Amygdala (tissue), 56 donors: ENCODE data around the gene ALDH1A3.

ENCODE experiments used
- DNase-seq, 56 donors: peaks; one replicate each; lab custom pipeline; 2025; lab: John Stamatoyannopoulos, UW

ALDH1A3 gene

GRCh38 chr15:100923076-100923475 lies 43.4 kb downstream of the ALDH1A3 start:
- DNase-seq, result no peak

GRCh38 chr15:100923902-100924301 lies 44.3 kb downstream of the ALDH1A3 start:
- no peak for DNase-seq

GRCh38 chr15:100924436-100924835 lies 44.8 kb downstream of the ALDH1A3 start:
- DNase-seq, result no peak

GRCh38 chr15:100925480-100925879 lies 45.8 kb downstream of the ALDH1A3 start:
- no peak for DNase-seq

- DNase-seq, result no peak
Measured at GRCh38 chr15:100926258-100926657, 46.6 kb downstream of the ALDH1A3 start.

- no peak for DNase-seq
Measured at GRCh38 chr15:100926971-100927756, 47.5 kb downstream of the ALDH1A3 start.

- no peak for DNase-seq
Measured at GRCh38 chr15:100928632-100929280, 49.1 kb downstream of the ALDH1A3 start.

- no peak for DNase-seq
Measured at GRCh38 chr15:100929641-100930042, 50.0 kb downstream of the ALDH1A3 start.

GRCh38 chr15:100930306-100930848 lies 50.7 kb downstream of the ALDH1A3 start:
- no peak for DNase-seq

GRCh38 chr15:100931143-100931890 lies 51.7 kb downstream of the ALDH1A3 start:
- no peak for DNase-seq

GRCh38 chr15:100932676-100933348 lies 53.2 kb downstream of the ALDH1A3 start:
- DNase-seq, result no peak

GRCh38 chr15:100934166-100934565 lies 54.5 kb downstream of the ALDH1A3 start:
- no peak for DNase-seq

- no peak for DNase-seq
Measured at GRCh38 chr15:100934726-100935125, 55.1 kb downstream of the ALDH1A3 start.

- DNase-seq, result no peak
Measured at GRCh38 chr15:100937171-100937570, 57.5 kb downstream of the ALDH1A3 start.

GRCh38 chr15:100939791-100940190 lies 60.2 kb downstream of the ALDH1A3 start:
- DNase-seq, result no peak

- DNase-seq, result no peak
Measured at GRCh38 chr15:100940767-100941379, 61.2 kb downstream of the ALDH1A3 start.

GRCh38 chr15:100941536-100941935 lies 61.9 kb downstream of the ALDH1A3 start:
- DNase-seq, result no peak

GRCh38 chr15:100942656-100943425 lies 63.2 kb downstream of the ALDH1A3 start:
- DNase-seq, result no peak

- DNase-seq, result no peak
Measured at GRCh38 chr15:100944244-100944895, 64.7 kb downstream of the ALDH1A3 start.
